HG03442 (cell line): ENCODE measurements around the gene CRELD2.
"Not testable (repeated sequence)": the region's sequence is repeated elsewhere in the genome, so short reads cannot be mapped to it uniquely, and the experiment has no call there.

ENCODE experiments used
- ATAC-seq: cut with Tn5 transposase; IDR thresholded peaks from one replicate; pipeline ENCODE4 v1.9.1; 2021; ENCODE audit warnings: mild to moderate bottlenecking, moderate library complexity; ENCODE audit not compliant: unreplicated experiment

CRELD2 gene

GRCh38 chr22:49943405-49943765 lies 25.0 kb downstream of the CRELD2 start:
- no peak for ATAC-seq

GRCh38 chr22:49943771-49944398 lies 25.5 kb downstream of the CRELD2 start:
- ATAC-seq, result no peak

- ATAC-seq, result no peak
Observed at GRCh38 chr22:49944399-49944891, 26.0 kb downstream of the CRELD2 start.

GRCh38 chr22:49945042-49945794 lies 26.8 kb downstream of the CRELD2 start:
- ATAC-seq, result not testable (repeated sequence)

DNA sequence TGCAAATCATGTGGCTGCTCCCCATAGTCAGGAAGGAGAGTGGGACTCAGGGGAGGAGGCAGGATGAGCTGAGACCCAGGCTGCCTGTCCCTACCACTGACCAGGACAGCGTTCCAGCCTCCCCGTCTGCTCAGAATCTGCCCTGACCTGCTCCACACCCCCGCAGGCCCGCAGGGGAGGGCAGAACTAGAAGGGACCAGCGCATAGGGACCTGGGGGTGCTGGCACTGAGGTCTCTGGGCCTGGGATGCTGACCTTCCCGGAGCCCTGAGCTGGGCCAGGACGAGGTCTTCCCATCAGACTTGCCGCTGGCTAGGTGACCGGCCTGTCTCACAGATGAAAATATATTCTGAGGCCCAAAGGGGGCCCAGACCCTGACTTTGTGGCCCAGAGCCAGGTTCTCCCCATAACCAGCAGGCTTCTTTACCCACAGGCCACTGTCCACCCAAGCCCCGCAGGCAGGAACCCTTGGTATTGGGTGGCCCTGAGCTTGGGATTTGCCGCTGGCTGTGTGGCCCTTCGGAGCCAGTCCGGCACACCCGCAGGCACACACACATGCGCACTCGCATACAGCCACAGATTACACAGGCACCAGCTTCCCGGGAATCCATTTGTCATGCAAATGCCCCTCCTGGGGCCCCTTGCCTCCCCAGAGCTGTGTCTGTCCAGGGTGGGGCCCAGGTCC lies 28.3 kb downstream of the CRELD2 start:
- no peak for ATAC-seq

GRCh38 chr22:49947296-49947622 lies 28.8 kb downstream of the CRELD2 start:
- no peak for ATAC-seq

GRCh38 chr22:49948116-49948957 lies 29.9 kb downstream of the CRELD2 start:
- ATAC-seq, result no peak

GRCh38 chr22:49948958-49949913 lies 30.8 kb downstream of the CRELD2 start:
- ATAC-seq, result no peak

DNA sequence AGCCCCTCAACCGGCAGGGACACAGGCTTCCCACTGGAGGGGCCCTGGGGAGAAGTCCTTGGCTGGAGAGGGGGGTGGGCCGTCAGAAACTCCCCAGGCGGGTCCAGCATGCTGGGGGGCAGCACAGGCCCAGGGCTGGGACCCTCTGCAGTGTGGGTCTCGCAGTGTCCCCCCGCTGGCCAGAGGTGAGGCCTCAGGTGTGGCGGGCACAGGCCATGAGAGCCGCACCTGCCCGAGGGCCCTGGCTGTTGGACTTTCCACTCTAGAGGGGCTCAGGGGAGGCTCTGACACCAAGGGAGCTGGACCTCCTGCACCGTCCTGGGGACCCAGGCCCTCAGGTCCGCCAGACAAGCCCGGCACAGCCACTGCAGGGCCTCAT lies 31.5 kb downstream of the CRELD2 start:
- ATAC-seq, result no peak

DNA sequence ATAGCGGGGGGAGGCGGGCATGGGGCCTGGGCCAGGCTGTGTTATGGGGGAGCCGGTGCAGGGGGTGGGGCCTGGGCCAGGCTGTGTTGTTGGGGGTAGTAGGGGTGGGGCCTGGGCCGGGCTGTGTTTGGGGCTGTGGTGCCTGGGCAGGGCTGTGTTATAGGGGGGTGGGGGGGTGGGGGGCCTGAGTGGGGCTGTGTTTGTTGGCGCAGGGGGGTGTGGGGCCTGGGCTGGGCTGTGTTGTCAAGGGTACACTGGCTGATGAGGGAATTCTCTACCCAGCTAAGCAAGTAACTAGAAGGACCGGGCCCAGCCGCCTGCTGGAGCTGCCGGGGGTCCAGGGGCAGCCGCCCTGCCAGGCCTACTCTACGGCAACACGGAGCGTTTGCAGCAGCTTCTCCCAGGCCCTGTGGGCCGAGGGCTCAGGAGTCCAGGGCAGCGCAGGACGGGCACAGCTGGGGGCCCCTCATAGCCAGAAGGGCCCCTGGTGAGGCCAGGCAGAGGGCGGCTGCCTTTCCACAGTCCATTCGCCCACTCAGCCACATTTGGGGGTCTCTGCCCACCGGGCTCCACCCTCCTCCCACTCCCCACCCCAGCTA lies 32.1 kb downstream of the CRELD2 start:
- ATAC-seq, result no peak

GRCh38 chr22:49951000-49951677 lies 32.7 kb downstream of the CRELD2 start:
- no peak for ATAC-seq

DNA sequence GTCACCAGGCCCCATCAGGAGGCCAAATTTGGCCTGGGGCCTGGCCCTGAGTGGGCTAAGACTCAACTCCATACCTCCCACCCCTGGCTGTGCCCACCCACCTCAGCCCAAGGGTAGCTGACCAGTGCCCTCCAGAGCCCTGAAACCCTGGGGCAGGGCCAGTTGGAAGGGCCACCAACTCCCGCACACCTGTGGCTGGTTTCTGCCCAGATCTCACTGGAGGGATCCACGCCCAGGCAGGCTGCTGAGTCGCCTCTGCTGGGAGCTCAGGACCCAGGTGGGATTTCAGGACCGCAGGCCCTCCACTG lies 33.2 kb downstream of the CRELD2 start:
- ATAC-seq, result no peak

GRCh38 chr22:49951986-49952896 lies 33.8 kb downstream of the CRELD2 start:
- no peak for ATAC-seq

DNA sequence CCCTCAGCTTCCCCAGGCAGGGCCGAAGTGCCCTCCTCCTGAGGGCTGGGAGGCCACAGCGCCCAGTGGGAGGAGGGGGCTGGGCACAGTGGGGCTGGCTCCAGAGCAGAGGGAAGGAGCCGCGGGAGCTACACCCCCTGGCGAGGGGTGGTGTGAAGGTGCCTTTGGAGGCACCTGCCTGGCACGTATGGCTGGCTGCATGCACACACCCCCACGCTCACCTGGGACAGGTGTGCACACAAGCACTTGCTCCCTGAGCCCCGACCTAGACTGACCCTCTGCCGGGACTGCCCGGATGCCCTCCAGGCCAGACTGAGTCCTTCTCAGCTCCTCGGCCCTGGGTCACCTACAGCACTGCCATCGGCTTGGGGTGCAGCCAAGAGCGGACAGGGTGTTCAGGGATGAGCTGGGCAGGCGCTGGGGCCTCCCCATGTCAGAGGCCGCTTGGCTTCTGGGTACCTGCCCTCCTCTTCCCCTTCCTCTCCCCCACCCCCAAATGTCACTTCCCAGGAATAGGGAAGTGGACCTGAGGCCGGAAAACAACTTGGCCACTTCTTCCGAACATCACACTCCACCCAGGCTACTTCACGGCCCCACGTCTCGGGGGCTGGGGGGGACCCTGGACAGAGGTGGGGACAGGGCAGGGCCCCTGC lies 34.7 kb downstream of the CRELD2 start:
- no peak for ATAC-seq

DNA sequence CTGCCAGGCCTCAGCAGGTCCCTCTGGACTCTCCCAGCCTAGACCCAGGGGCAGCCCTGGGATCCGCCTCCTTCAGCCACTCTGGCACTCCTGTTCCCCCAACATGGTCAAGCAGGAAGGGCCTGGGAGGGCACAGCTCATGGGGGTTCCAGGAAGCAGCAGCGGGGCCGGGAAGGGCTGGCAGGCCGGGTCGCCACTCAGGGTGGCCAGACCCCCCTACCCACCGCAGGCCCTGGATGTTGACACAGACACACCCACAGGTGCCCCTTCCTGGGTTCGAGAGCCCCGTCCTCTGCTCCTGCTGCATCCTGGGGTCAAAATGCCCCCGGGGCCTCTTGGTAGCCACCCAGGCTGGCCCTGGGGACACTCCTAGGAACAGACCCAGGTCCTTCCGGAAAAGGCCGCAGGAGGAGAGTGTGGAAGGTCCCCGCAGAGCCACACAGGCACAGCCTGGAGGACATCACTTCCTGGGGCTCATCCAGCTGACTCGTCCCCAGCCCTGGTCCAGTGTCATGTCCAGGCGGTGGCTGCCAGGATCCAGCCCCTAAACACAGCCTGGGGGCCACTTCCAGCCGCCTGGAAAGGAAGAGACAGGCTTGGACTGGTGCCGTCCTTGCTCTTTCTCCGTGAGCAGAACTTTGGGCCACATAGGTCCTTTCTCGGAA lies 35.4 kb downstream of the CRELD2 start:
- no peak for ATAC-seq

DNA sequence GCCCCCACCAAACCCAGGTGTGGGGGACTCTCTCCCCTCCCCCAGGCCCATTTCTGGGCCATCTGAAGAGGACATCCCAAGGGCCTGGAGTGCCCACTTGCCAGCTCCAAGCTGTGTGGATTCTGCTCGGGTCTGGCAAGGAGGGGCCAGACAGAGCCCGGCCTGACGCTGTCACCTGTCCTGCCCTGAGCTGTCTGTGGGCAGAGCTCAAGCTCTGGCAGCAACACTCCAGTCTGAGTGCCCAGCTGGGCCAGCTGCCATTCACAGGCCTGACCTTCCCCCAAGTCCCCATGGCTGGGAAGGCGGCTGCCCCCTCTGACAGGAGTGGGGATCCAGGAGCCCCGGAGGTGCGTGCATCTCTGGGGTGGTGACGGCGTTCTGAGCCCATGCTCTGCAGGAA lies 35.9 kb downstream of the CRELD2 start:
- ATAC-seq, result no peak

DNA sequence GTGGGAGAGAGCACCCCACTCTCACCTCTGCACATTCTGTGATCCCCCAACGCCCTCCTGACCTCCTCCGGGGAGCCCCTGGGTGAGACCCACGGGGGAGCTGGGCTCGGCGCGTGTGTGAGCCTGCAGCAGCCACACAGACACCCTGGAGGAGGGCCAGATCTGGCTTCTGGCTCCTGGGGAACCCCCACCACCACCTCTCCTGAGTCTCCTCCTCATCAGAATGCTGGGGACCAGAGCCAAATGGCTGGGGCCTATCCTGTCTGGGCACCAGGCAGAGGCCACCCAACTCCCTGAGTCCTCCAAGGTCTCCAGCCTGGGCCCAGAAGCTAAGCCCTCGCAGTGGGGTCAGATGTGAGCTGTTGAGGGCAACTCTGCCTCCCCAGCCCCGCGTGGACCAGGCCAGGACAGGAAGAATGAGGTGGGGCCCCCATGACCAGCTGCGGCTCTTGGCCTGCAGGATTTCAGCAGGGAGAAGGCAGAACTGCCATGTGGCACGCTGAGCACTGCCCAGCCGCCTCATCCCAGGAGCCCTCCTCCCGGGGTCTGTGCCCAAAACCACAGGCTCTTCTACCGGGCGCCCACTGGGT lies 36.7 kb downstream of the CRELD2 start:
- no peak for ATAC-seq
